Measurements from ENCODE around the gene FGGY.
"Not testable (repeated sequence)": the region's sequence is repeated elsewhere in the genome, so short reads cannot be mapped to it uniquely, and the experiment has no call there.

Gene FGGY

GRCh38 chr1:59512702-59513101, 215.8 kb downstream of the FGGY start:
- no peak for DNase-seq (ENCODE audit: low spot score)

GRCh38 chr1:59514061-59514909, 217.4 kb downstream of the FGGY start:
- DNase-seq (ENCODE audit: low spot score), result no peak

- no peak for DNase-seq (ENCODE audit: low spot score)
Observed at GRCh38 chr1:59516881-59517280, 220.0 kb downstream of the FGGY start.

- no peak for DNase-seq (ENCODE audit: low spot score)
Observed at GRCh38 chr1:59520194-59520593, 223.3 kb downstream of the FGGY start.

GRCh38 chr1:59520827-59521418, 224.0 kb downstream of the FGGY start:
- no peak for DNase-seq (ENCODE audit: low spot score)

- DNase-seq (ENCODE audit: low spot score), result no peak
Observed at GRCh38 chr1:59521456-59521855, 224.6 kb downstream of the FGGY start.

- DNase-seq (ENCODE audit: low spot score), result no peak
Observed at GRCh38 chr1:59522925-59523505, 226.1 kb downstream of the FGGY start.

GRCh38 chr1:59523745-59524450, 227.0 kb downstream of the FGGY start:
- no peak for DNase-seq (ENCODE audit: low spot score)

- DNase-seq (ENCODE audit: low spot score), result no peak
Observed at GRCh38 chr1:59526240-59526639, 229.3 kb downstream of the FGGY start.

GRCh38 chr1:59528471-59528870, 231.6 kb downstream of the FGGY start:
- DNase-seq (ENCODE audit: low spot score), result no peak

- DNase-seq (ENCODE audit: low spot score), result no peak
Observed at GRCh38 chr1:59528900-59529299, 232.0 kb downstream of the FGGY start.

- no peak for DNase-seq (ENCODE audit: low spot score)
Observed at GRCh38 chr1:59530119-59530518, 233.2 kb downstream of the FGGY start.

GRCh38 chr1:59532102-59532501, 235.2 kb downstream of the FGGY start:
- DNase-seq (ENCODE audit: low spot score), result no peak

- DNase-seq (ENCODE audit: low spot score), result not testable (repeated sequence)
Observed at GRCh38 chr1:59538476-59538875, 241.6 kb downstream of the FGGY start.

- DNase-seq (ENCODE audit: low spot score), result no peak
Observed at GRCh38 chr1:59539961-59540681, 243.2 kb downstream of the FGGY start.

- no peak for DNase-seq (ENCODE audit: low spot score)
Observed at GRCh38 chr1:59541161-59541560, 244.3 kb downstream of the FGGY start.

- DNase-seq (ENCODE audit: low spot score), result no peak
Observed at GRCh38 chr1:59541891-59542290, 245.0 kb downstream of the FGGY start.

GRCh38 chr1:59543211-59543668, 246.3 kb downstream of the FGGY start:
- DNase-seq (ENCODE audit: low spot score), result no peak

GRCh38 chr1:59544615-59545293, 247.9 kb downstream of the FGGY start:
- no peak for DNase-seq (ENCODE audit: low spot score)

- DNase-seq (ENCODE audit: low spot score), result no peak
Observed at GRCh38 chr1:59545830-59546229, 248.9 kb downstream of the FGGY start.
